ENCODE measurements around the gene STN1.

STN1 gene

GRCh38 chr10:103892181-103892580 lies 25.8 kb downstream of the STN1 start:
- no peak for DNase-seq

- DNase-seq = no peak
These were observed 27.3 kb downstream of the STN1 start for GRCh38 chr10:103890688-103891087.

GRCh38 chr10:103890194-103890658 lies 27.8 kb downstream of the STN1 start:
- DNase-seq = peak; percentile 66

GRCh38 chr10:103889121-103889720 lies 28.8 kb downstream of the STN1 start:
- no peak for DNase-seq

GRCh38 chr10:103888113-103888841 lies 29.7 kb downstream of the STN1 start:
- no peak for DNase-seq

- DNase-seq = no peak
These were observed 32.4 kb downstream of the STN1 start for GRCh38 chr10:103885617-103886016.

GRCh38 chr10:103884681-103885139 lies 33.3 kb downstream of the STN1 start:
- no peak for DNase-seq

GRCh38 chr10:103882285-103883007 lies 35.5 kb downstream of the STN1 start:
- DNase-seq = no peak

- DNase-seq = no peak
These were observed 36.3 kb downstream of the STN1 start for GRCh38 chr10:103881416-103882284.

- DNase-seq = no peak
These were observed 38.2 kb downstream of the STN1 start for GRCh38 chr10:103879831-103880230.

- DNase-seq = no peak
These were observed 38.6 kb downstream of the STN1 start for GRCh38 chr10:103879409-103879808.

GRCh38 chr10:103877861-103878260 lies 40.1 kb downstream of the STN1 start:
- no peak for DNase-seq

GRCh38 chr10:103876155-103876554 lies 41.8 kb downstream of the STN1 start:
- no peak for DNase-seq

- DNase-seq = no peak
These were observed 43.3 kb downstream of the STN1 start for GRCh38 chr10:103874730-103875129.

GRCh38 chr10:103872137-103872931 lies 45.6 kb downstream of the STN1 start:
- DNase-seq = no peak

GRCh38 chr10:103871006-103871405 lies 47.0 kb downstream of the STN1 start:
- DNase-seq = no peak

- no peak for DNase-seq
These were observed 47.5 kb downstream of the STN1 start for GRCh38 chr10:103870516-103870915.

GRCh38 chr10:103869336-103869735 lies 48.6 kb downstream of the STN1 start:
- no peak for DNase-seq

- no peak for DNase-seq
These were observed 49.8 kb downstream of the STN1 start for GRCh38 chr10:103868200-103868599.

- DNase-seq = no peak
These were observed 56.5 kb downstream of the STN1 start for GRCh38 chr10:103861505-103861904.

GRCh38 chr10:103859161-103860086 lies 58.6 kb downstream of the STN1 start:
- DNase-seq = peak; percentile 70
